ENCODE data around the gene NTMT1. TPM values are rescaled to one million over a fixed set of nuclear protein-coding genes. Genes with fewer than 3 reads are reported as not detected.

NTMT1 gene
- total and polyA plus RNA-seq, 9 of the 15 experiments (the other 6 are each of a cell fraction or from before 2014, with no cell fraction given) = 42.1 to 116 (median 74.7) TPM

- H4K20me1 ChIP-seq (replicated peaks; ENCODE audit: control insufficient read depth, insufficient read depth, low read length) = peaks cover 4% of the 10 kb centered on the region; the same call in 1 of the 2 replicates
- DNase-seq (ENCODE audit: extremely low read depth in 1 of 4, low spot score in 3 of 4) (peak in 1 of 4 experiments; percentile 11), ATAC-seq (no peak), FAIRE-seq (no peak)
- H3K9me3 ChIP-seq (replicated peaks; ENCODE audit: control insufficient read depth, insufficient read depth, low read depth, low read length) = no peaks in the 10 kb centered on the region
- no peak overlapping the region for H3K27ac ChIP-seq (ENCODE audit: extremely low read depth, low read depth, low read length)
- BruUV-seq (replicated peaks) = no TSS peak
- ChIA-PET CTCF (ENCODE audit: low intra/inter-chr PET ratio) (interaction anchor here (0.6 kb wide), 1 partner anchor 61 kb away, joined by 4 read pairs; no protein-coding TSS in a partner anchor), POLR2A (no interaction called here)
- no peaks in the 10 kb centered on the region; the same call in 2 of the 3 replicates for H3K36me3 ChIP-seq (ENCODE audit: control insufficient read depth, insufficient read depth, low read length)
- H2AFZ ChIP-seq (ENCODE audit: low read depth, low read length) = no peak overlapping the region
- intact Hi-C loops (cut with micrococcal nuclease) (no loop called here), in situ Hi-C loops (cut with MboI) (loop anchor here (10.0 to 25.0 kb wide), 2 partner anchors 671 to 759 kb away; no protein-coding TSS in a partner anchor)
- peaks cover 24 to 49% of the 10 kb centered on the region in 2 experiments for H3K27me3 ChIP-seq (ENCODE audit: control insufficient read depth in 2 of 2, insufficient read depth in 2 of 2, low read length in 2 of 2)
- no peaks in the 10 kb centered on the region for H3K79me2 ChIP-seq (ENCODE audit: control insufficient read depth, insufficient read depth, low read length)
- H3K9me1 ChIP-seq (ENCODE audit: control insufficient read depth, insufficient read depth, low read length) = peaks cover 3% of the 10 kb centered on the region
- H3K4me2 ChIP-seq (ENCODE audit: insufficient read depth, low read length) = no peak overlapping the region
- peaks cover 0 to 29% of the 10 kb centered on the region in 2 experiments; a peak in 2 of 5 replicates for H3K4me1 ChIP-seq (replicated peaks in 1 of 2; ENCODE audit: control insufficient read depth in 2 of 2, insufficient read depth in 2 of 2, low read length in 2 of 2)
- H3K4me3 ChIP-seq = no peak overlapping the region
- H3K9ac ChIP-seq (ENCODE audit: insufficient read depth in 1 of 2, low read depth in 2 of 2, low read length in 2 of 2) = no peak overlapping the region
- 51% methylated on average over 19 of the region's 88 CpGs for WGBS (ENCODE audit: insufficient coverage, low coverage, missing lambda C conversion rate)
- no peak for TF ChIP-seq ZNF583 (CRISPR knock-in tag; IDR thresholded peaks at IDR 0.05)
- TF ChIP-seq CBX8 (IDR thresholded peaks at IDR 0.05; ENCODE audit: borderline replicate concordance, extremely low read depth, low read depth, low read length, poor library complexity, severe bottlenecking) = no peak
- TF ChIP-seq ZBTB43 (CRISPR knock-in tag; IDR thresholded peaks at IDR 0.05) = no peak
- TF ChIP-seq ZBTB12 (CRISPR knock-in tag; IDR thresholded peaks at IDR 0.05) = no peak
- no peak for TF ChIP-seq NELFE (IDR thresholded peaks at IDR 0.05; ENCODE audit: insufficient read depth, insufficient read length)
- TF ChIP-seq, protein P1, sequence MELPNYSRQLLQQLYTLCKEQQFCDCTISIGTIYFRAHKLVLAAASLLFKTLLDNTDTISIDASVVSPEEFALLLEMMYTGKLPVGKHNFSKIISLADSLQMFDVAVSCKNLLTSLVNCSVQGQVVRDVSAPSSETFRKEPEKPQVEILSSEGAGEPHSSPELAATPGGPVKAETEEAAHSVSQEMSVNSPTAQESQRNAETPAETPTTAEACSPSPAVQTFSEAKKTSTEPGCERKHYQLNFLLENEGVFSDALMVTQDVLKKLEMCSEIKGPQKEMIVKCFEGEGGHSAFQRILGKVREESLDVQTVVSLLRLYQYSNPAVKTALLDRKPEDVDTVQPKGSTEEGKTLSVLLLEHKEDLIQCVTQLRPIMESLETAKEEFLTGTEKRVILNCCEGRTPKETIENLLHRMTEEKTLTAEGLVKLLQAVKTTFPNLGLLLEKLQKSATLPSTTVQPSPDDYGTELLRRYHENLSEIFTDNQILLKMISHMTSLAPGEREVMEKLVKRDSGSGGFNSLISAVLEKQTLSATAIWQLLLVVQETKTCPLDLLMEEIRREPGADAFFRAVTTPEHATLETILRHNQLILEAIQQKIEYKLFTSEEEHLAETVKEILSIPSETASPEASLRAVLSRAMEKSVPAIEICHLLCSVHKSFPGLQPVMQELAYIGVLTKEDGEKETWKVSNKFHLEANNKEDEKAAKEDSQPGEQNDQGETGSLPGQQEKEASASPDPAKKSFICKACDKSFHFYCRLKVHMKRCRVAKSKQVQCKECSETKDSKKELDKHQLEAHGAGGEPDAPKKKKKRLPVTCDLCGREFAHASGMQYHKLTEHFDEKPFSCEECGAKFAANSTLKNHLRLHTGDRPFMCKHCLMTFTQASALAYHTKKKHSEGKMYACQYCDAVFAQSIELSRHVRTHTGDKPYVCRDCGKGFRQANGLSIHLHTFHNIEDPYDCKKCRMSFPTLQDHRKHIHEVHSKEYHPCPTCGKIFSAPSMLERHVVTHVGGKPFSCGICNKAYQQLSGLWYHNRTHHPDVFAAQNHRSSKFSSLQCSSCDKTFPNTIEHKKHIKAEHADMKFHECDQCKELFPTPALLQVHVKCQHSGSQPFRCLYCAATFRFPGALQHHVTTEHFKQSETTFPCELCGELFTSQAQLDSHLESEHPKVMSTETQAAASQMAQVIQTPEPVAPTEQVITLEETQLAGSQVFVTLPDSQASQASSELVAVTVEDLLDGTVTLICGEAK (IDR thresholded peaks at IDR 0.05) = no peak
- TF ChIP-seq, protein P1 (CRISPR knock-in tag; IDR thresholded peaks at IDR 0.05) = no peak
Measured at GRCh38 chr9:129665814-129666520, 40.0 kb downstream of the NTMT1 start.

All from K562 (cell line).